ENCODE data around the gene TRPM4.

Gene TRPM4

DNA sequence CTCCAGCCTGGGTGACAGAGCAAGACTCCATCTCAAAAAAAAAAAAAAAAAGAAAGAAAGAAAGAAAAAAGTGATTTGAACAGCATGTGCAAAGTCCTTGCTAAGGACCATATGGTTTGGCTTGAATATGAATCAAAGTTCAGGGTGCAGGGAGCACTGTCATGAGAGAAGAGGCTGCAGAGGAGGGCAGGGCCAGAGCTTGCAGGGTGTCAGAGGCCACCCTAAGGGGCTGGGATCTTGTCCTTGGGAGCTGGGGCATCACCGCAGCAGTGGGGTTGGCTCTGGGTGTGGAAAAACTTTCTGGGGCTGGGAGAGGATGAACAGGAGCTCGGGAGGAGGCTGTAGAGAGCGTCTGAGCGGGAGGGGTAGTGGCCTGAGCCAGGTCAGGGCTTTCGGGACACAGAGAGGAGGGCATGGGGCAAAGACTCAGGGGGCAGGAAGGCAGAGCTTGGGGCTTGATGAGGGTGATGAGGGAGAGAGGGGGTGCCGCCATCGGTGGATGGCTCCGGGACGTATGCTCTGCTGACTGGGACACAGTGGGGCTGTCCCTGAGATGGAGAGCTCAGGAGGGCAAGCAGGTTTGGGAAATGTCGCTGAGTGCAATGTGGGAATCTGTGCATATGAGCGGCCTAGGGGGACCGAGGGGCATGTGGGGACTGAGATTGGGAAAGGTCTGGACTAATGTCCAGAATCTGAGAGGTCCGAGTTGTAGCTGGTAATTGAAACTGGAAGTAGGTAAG is 3.0 kb downstream of the TRPM4 start:
- Histone ChIP-seq H3K27me3 (ENCODE audit: insufficient read depth, low read depth, severe bottlenecking) (no peaks in the 10 kb centered on the region), H3K27ac (no peak overlapping the region), H3K4me3 (ENCODE audit: low read depth, low read length) (no peak overlapping the region), H3K9me3 (ENCODE audit: severe bottlenecking) (no peaks in the 10 kb centered on the region), H3K36me3 (no peaks in the 10 kb centered on the region; the same call in 1 of the 2 replicates)
- TF ChIP-seq, protein P1, sequence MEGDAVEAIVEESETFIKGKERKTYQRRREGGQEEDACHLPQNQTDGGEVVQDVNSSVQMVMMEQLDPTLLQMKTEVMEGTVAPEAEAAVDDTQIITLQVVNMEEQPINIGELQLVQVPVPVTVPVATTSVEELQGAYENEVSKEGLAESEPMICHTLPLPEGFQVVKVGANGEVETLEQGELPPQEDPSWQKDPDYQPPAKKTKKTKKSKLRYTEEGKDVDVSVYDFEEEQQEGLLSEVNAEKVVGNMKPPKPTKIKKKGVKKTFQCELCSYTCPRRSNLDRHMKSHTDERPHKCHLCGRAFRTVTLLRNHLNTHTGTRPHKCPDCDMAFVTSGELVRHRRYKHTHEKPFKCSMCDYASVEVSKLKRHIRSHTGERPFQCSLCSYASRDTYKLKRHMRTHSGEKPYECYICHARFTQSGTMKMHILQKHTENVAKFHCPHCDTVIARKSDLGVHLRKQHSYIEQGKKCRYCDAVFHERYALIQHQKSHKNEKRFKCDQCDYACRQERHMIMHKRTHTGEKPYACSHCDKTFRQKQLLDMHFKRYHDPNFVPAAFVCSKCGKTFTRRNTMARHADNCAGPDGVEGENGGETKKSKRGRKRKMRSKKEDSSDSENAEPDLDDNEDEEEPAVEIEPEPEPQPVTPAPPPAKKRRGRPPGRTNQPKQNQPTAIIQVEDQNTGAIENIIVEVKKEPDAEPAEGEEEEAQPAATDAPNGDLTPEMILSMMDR (IDR thresholded peaks at IDR 0.05; ENCODE audit: low read depth, low read length): no peak
- DNase-seq: no peak

DNA sequence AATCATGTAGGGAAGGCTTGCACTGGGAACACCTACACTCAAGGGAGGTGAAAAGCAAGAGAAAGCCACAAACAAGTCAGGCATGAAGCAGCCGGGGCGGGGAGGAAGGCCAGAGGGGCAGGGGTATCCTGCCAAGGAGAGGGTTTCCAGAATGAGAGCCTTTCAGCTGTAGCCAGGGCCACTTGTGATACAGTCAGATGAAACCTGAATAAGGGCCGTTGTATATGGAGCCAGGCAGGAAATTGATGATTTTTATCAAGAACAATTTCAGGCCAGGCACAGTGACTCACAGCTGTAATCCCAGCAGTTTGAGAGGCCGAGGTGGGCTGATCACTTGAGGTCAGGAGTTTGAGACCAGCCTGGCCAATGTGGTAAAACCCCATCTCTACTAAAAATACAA is 4.4 kb downstream of the TRPM4 start:
- no peak for DNase-seq
- TF ChIP-seq, protein P1 (IDR thresholded peaks at IDR 0.05; ENCODE audit: low read depth, low read length): no peak
- Histone ChIP-seq H3K9me3 (ENCODE audit: severe bottlenecking) (no peaks in the 10 kb centered on the region), H3K36me3 (no peaks in the 10 kb centered on the region; the same call in 1 of the 2 replicates), H3K27ac (no peak overlapping the region), H3K4me3 (ENCODE audit: low read depth, low read length) (no peak overlapping the region), H3K27me3 (ENCODE audit: insufficient read depth, low read depth, severe bottlenecking) (no peaks in the 10 kb centered on the region)

DNA sequence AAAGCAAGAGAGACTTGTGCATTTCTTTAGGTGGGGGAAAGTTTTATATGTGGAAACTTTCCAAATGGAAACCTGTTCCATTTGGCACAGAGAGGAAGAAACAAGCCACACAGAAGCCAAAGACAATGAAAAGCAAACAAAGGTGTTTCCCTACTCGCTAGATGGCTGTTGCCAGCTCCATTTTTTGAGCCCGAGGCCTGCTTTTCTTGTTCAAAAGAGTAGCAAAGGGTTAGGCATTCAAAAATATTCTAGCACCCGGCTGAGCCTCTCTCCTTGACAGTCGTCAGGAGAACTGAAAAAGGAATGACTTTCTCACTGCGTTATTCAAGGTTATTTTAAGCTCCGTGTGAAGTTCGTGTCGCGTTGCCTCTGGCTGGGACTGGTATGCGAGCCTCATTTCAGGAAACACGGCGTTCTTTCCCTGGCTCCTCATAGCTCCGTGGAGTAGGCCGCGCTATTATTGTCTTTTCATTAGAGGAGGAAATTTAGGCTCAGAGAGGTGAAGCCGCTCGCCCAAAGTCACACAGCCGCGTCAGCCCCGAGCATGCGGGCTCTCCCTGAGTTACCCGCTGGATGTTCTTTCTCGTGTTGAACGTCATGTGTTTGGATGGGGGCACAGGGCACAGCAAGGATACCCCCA is 7.6 kb downstream of the TRPM4 start:
- H3K36me3 ChIP-seq: no peaks in the 10 kb centered on the region
- no peak overlapping the region for H3K4me3 ChIP-seq (ENCODE audit: low read depth, low read length)
- no peaks in the 10 kb centered on the region for H3K27me3 ChIP-seq (ENCODE audit: insufficient read depth, low read depth, severe bottlenecking)
- no peaks in the 10 kb centered on the region for H3K9me3 ChIP-seq (ENCODE audit: severe bottlenecking)
- TF ChIP-seq, protein P1 (IDR thresholded peaks at IDR 0.05; ENCODE audit: low read depth, low read length): no peak
- DNase-seq: no peak
- H3K27ac ChIP-seq: no peak overlapping the region

DNA sequence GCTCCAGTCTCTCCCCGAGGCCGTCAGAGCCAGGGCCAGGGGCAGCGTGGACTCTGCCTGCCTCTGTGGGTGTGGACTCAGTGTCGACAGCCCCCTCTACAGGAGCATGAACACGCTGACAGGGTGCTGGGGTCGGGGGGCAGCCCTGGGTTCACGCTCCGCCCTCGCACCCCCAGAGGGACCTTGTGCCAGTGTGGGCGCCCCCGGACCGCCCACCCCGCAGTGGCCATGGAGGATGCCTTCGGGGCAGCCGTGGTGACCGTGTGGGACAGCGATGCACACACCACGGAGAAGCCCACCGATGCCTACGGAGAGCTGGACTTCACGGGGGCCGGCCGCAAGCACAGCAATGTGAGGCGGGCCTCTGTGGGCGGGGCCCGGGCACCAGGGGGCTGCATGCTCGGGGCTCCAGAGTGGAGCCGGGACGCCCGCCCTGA is 8.3 kb downstream of the TRPM4 start:
- Histone ChIP-seq H3K4me3 (ENCODE audit: low read depth, low read length) (no peak overlapping the region), H3K36me3 (peaks cover 5% of the 10 kb centered on the region), H3K9me3 (ENCODE audit: severe bottlenecking) (no peaks in the 10 kb centered on the region), H3K27me3 (ENCODE audit: insufficient read depth, low read depth, severe bottlenecking) (no peaks in the 10 kb centered on the region), H3K27ac (no peak overlapping the region)
- no peak for DNase-seq
- TF ChIP-seq, protein P1 (IDR thresholded peaks at IDR 0.05; ENCODE audit: low read depth, low read length): no peak

DNA sequence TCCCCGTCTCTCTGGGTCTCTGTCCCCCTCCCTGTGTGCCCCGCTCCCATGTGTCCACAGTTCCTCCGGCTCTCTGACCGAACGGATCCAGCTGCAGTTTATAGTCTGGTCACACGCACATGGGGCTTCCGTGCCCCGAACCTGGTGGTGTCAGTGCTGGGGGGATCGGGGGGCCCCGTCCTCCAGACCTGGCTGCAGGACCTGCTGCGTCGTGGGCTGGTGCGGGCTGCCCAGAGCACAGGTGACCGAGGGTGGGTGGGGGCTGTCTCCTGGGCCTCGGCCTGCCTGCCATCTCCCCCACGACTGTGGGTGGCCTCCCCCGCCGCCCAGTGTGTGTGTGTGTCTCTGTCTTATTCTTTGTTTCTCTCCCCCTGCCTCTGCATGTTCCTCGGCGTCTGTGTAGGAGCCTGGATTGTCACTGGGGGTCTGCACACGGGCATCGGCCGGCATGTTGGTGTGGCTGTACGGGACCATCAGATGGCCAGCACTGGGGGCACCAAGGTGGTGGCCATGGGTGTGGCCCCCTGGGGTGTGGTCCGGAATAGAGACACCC is 10.3 kb downstream of the TRPM4 start:
- Histone ChIP-seq H3K27me3 (ENCODE audit: insufficient read depth, low read depth, severe bottlenecking) (no peaks in the 10 kb centered on the region), H3K9me3 (ENCODE audit: severe bottlenecking) (no peaks in the 10 kb centered on the region)

More for the DNA sequence above, 10.3 kb downstream of the TRPM4 start:
- H3K27ac ChIP-seq: no peak overlapping the region
- no peak for DNase-seq
- H3K4me3 ChIP-seq (ENCODE audit: low read depth, low read length): no peak overlapping the region
- TF ChIP-seq, protein P1 (IDR thresholded peaks at IDR 0.05; ENCODE audit: low read depth, low read length): no peak
- H3K36me3 ChIP-seq: peaks cover 10% of the 10 kb centered on the region
